ENCODE measurements around the gene TMOD1. TPM values are rescaled to one million over a fixed set of nuclear protein-coding genes. Genes with fewer than 3 reads are reported as not detected.

TMOD1 gene
- total and polyA plus RNA-seq, 2 of the 13 experiments (the other 11 are each of a cell fraction or from before 2014, with no cell fraction given): 0.04 to 0.07 TPM

GRCh38 chr9:97633859-97634490, 132.5 kb downstream of the TMOD1 start (continued):
- TF ChIP-seq ETV6 (CRISPR knock-in tag; conservative IDR thresholded peaks at IDR 0.05) (no peak), ZNF121 (CRISPR knock-in tag; IDR thresholded peaks at IDR 0.05) (no peak), ATF1 (CRISPR knock-in tag; IDR thresholded peaks at IDR 0.05) (no peak), DR1 (CRISPR knock-in tag; IDR thresholded peaks at IDR 0.05) (no peak), SIX4 (CRISPR knock-in tag; IDR thresholded peaks at IDR 0.05) (no peak), ZNF773 (CRISPR knock-in tag; IDR thresholded peaks at IDR 0.05; ENCODE audit: borderline replicate concordance) (no peak), ZNF777 (CRISPR knock-in tag; IDR thresholded peaks at IDR 0.05) (no peak), NR2F1 (CRISPR knock-in tag; IDR thresholded peaks at IDR 0.05) (no peak), ZEB1 (IDR thresholded peaks at IDR 0.05; ENCODE audit: insufficient replicate concordance, low read depth) (no peak), SYNCRIP (IDR thresholded peaks at IDR 0.05; ENCODE audit: insufficient read depth, low read depth, low read length) (no peak), MYC (CRISPR knock-in tag; IDR thresholded peaks at IDR 0.05; ENCODE audit: borderline replicate concordance) (no peak), ZNF891 (CRISPR knock-in tag; IDR thresholded peaks at IDR 0.05) (peak; percentile 76; the same call in 1 of the 2 replicates), MXD4 (CRISPR knock-in tag; IDR thresholded peaks at IDR 0.05) (no peak), NFKB2 (CRISPR knock-in tag; IDR thresholded peaks at IDR 0.05; ENCODE audit: borderline replicate concordance) (no peak), KMT2B (CRISPR knock-in tag; IDR thresholded peaks at IDR 0.05) (no peak), ZNF432 (CRISPR knock-in tag; IDR thresholded peaks at IDR 0.05; ENCODE audit: borderline replicate concordance) (no peak), BRF2 (CRISPR knock-in tag; IDR thresholded peaks at IDR 0.05) (peak; percentile 46; the same call in 1 of the 2 replicates), ZIK1 (CRISPR knock-in tag; IDR thresholded peaks at IDR 0.05; ENCODE audit: borderline replicate concordance, low read depth) (no peak)
- TF ChIP-seq, protein P1, sequence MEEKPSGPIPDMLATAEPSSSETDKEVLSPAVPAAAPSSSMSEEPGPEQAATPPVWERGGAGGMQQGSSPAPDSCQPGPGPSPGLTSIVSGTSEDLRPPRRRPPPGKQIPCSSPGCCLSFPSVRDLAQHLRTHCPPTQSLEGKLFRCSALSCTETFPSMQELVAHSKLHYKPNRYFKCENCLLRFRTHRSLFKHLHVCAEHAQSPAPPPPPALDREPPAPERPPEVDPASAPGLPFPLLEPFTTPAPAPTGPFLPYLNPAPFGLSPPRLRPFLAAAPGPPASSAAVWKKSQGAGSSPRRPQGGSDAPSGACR (CRISPR knock-in tag; IDR thresholded peaks at IDR 0.05): peak; percentile 35; the same call in 1 of the 2 replicates
- TF ChIP-seq, protein P2, sequence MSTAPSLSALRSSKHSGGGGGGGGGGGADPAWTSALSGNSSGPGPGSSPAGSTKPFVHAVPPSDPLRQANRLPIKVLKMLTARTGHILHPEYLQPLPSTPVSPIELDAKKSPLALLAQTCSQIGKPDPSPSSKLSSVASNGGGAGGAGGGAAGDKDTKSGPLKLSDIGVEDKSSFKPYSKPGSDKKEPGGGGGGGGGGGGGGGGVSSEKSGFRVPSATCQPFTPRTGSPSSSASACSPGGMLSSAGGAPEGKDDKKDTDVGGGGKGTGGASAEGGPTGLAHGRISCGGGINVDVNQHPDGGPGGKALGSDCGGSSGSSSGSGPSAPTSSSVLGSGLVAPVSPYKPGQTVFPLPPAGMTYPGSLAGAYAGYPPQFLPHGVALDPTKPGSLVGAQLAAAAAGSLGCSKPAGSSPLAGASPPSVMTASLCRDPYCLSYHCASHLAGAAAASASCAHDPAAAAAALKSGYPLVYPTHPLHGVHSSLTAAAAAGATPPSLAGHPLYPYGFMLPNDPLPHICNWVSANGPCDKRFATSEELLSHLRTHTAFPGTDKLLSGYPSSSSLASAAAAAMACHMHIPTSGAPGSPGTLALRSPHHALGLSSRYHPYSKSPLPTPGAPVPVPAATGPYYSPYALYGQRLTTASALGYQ (CRISPR knock-in tag; IDR thresholded peaks at IDR 0.05): no peak
- TF ChIP-seq, protein P3, sequence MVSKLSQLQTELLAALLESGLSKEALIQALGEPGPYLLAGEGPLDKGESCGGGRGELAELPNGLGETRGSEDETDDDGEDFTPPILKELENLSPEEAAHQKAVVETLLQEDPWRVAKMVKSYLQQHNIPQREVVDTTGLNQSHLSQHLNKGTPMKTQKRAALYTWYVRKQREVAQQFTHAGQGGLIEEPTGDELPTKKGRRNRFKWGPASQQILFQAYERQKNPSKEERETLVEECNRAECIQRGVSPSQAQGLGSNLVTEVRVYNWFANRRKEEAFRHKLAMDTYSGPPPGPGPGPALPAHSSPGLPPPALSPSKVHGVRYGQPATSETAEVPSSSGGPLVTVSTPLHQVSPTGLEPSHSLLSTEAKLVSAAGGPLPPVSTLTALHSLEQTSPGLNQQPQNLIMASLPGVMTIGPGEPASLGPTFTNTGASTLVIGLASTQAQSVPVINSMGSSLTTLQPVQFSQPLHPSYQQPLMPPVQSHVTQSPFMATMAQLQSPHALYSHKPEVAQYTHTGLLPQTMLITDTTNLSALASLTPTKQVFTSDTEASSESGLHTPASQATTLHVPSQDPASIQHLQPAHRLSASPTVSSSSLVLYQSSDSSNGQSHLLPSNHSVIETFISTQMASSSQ (IDR thresholded peaks at IDR 0.05; ENCODE audit: low read depth): no peak
- TF ChIP-seq, protein P3 (CRISPR knock-in tag; IDR thresholded peaks at IDR 0.05; ENCODE audit: borderline replicate concordance): no peak
